HG02588 (cell line): ENCODE data around the gene HPSE2.
A peak's percentile ranks its signal among the peaks of the same experiment; 100 is the strongest.

ENCODE experiments used
- ATAC-seq: cut with Tn5 transposase; IDR thresholded peaks from one replicate; pipeline ENCODE4 v1.9.1; 2021; ENCODE audit warnings: mild to moderate bottlenecking, moderate library complexity; ENCODE audit not compliant: unreplicated experiment

The HPSE2 gene

GRCh38 chr10:98446151-98446660 is 789.4 kb downstream of the HPSE2 start:
- peak; percentile 21 for ATAC-seq

DNA sequence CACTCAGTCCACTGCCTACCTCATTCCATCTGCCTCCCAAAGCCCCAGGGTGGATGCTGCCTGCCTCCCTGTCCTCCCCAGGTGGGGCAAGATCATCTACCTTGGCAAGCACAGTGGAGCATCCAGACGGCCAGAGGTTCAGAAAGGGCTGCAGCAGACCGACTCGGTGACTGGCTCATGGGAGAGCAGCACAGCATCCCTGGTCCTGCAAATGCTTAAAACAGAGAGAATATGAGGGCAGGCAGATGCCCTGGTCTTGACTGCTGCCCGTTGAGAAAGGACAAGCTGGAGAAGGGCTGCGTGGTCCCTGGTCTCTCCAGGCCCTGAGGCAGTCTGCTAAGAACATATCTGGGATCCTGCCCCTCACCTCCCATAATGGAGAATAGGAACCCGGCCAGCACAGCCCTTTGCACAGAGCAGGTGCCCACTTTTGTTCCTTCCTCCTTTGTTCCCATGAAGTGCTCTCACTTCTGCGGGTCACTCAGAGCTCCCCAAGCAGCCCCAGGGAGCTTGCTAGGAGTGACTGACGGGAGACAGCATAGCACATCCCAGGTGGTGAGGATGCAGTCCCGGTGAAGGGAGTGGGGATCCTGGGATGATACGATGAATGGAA is 790.3 kb downstream of the HPSE2 start:
- ATAC-seq, result no peak

- peak; percentile 27 for ATAC-seq
These were observed 791.2 kb downstream of the HPSE2 start for GRCh38 chr10:98444314-98445006.

DNA sequence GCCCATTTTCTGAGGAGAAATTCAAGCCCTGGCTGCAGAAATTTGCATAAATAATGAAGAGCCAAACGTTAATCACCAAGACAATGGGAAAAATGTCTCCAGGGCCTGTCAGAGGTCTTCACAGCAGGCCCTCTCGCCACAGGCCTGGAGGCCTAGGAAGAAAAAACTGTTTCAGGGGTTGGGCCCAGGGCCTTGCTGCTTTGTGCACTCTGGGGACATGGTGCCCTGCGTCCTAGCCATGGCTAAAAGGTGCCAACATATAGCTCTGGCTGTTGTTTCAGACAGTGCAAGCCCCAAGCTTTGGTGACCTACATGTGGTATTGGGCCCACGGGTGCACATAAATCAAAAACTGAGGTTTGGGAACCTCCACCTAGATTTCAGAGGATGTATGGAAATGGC is 796.9 kb downstream of the HPSE2 start:
- ATAC-seq, result no peak

- no peak for ATAC-seq
These were observed 798.9 kb downstream of the HPSE2 start for GRCh38 chr10:98436704-98437103.

- ATAC-seq, result no peak
These were observed 800.5 kb downstream of the HPSE2 start for GRCh38 chr10:98435178-98435577.

DNA sequence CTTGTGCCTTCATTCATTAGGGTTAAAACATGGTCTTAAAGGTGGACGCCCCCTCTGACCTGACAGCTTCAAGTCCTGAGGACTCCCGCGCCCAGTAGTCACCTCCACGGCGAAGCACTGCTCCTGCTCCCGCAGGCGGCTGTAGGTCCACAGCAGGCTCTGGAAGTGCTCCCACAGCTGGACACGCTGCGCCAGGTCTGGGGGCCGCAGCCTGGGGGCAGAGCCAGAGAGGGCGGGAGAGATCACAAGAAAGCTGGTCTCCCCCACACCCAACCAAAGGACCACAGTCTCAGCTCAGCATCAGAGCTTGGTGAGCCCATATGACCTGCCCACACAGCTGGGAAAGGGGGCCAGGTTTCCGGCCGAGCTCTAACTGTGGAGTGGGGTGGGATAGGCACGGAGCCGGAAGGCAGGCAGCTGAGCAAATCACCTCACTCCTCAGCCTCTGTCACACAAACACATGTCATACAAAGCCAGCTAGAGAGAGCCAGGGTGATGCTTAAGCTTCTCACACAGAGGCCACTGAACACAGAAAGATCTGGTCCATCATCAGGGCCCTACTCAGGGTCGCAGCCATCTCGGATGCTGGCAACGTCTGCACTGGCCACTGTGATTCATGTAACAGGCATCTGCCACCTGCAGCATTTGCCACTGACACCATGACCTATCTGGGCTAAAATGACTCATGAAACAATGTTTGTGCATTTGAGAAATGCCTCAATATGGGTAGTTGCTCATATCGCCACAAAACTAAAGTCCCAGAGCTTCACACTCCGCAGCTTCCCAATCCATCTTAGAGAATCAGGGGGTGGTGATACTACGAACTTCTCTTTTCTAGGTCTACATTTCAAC is 801.5 kb downstream of the HPSE2 start:
- ATAC-seq, result no peak

DNA sequence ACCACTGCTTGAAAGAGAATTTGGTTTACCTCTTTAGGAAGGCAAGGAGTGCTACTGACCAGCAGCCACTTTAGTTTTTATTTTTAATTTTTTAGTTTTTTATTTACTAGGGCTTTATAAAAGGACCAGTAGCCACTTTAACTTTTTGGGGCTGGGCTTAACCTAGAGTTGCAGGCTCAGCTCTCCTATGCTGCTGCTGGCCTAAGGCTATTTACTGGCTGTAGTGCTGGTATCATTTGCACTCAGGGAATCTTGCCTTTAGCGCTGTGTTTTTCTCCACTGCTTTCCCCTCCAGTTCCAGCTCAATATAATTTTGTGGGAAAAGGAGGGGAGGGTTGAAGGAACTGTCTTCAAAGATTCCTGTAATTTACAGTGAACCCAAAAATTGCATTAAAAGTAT is 802.3 kb downstream of the HPSE2 start:
- ATAC-seq, result no peak

DNA sequence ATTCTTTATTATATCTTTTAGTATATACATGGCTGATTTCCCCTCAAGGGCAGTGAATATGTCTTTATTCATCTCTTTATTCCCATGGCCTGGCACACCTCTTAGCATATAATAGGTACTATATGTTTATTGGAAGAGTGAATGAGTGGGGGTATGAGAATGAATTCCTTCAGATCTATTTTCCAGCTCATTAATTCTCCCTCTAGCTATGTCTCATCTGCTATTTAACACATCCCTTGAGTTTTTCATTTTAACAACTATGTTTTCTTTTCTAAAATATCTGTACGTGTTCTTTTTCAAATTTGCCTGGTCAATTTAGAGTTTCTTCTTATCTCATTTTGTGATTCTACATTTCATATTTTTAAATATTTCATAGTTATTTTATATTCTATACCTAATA is 803.3 kb downstream of the HPSE2 start:
- ATAC-seq, result no peak

- ATAC-seq, result no peak
These were observed 804.6 kb downstream of the HPSE2 start for GRCh38 chr10:98431016-98431415.

DNA sequence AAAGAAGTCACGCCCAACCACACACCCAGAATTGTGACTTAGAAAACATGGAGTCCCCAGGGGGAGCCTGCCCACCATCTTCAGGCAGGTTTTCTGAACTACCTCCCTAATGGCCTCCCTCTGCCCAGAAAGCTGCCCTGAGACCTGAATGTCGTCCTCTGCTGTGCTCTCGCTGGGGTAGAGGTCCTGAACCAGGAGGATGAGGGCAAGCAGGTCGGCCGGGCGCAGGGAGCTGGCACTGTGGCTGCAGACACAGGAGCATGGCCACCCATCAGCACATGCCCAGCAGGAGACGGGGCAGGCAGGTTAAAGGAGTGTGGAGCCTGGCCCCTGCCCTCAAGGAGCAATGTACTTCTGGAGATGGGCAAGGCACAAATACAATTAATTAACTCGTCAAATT is 805.2 kb downstream of the HPSE2 start:
- ATAC-seq, result no peak

DNA sequence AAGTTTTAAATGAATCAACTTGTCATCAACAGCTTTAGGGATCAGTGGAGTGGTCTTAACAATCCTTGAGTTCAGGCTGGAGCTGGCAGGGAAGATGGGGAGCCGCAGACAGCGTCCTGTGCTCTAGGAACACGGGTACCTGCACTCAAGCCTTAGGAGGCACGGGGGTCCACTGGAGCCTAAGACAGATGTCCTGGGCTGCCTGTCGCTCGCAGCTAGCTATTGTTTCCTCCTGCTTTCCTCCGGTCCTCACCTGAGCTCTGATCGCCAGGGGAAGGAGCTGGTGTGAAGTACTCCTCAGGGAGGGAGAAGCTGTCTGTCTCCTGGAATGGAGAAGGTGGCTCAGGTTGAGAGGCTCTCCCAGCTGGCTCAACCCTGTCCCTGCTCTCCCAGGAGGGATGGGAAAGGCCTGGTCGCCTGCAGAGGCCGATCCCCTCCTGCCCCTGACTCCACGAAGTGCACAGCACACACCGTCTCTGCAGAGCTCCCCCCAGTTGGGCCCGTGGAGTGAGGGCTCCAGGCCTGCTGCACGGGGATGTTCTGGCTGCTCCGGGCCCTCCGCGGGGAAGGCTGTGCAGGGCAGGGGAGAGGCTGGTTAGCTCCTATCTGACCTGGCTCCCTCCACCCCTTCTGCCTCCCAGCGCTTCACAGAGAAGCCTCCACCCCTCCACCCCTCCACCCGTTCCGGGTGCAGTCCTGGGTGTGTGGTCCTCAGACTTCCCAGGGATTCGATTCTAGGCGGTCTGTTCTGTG is 806.2 kb downstream of the HPSE2 start:
- no peak for ATAC-seq

DNA sequence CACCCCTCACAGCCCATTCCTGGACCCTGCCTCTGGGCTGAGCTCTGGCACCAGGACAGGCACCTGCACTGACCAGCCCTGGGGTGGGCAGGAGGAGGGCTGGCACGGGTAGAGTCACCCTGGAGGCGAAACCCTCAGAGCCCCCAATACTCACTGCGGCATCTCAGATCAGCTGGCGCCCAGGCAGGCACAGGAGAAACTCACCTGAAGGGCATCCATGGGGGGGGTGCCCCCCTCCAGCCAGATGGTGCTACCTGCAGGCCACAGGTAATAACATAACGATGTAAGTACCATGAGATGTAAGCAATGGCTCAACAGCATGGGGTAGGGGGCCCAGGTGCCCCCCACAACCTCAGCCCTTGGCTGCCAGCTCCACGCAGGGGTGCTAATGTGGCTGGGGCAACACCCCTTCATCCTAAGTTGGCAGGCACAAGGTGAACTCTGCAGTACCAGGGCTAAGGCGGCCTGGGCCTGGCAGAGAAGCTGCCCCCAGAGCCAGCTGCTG is 808.6 kb downstream of the HPSE2 start:
- no peak for ATAC-seq

- ATAC-seq, result peak; percentile 53
These were observed 809.9 kb downstream of the HPSE2 start for GRCh38 chr10:98425511-98426352.

- ATAC-seq, result no peak
These were observed 811.1 kb downstream of the HPSE2 start for GRCh38 chr10:98424295-98425254.

DNA sequence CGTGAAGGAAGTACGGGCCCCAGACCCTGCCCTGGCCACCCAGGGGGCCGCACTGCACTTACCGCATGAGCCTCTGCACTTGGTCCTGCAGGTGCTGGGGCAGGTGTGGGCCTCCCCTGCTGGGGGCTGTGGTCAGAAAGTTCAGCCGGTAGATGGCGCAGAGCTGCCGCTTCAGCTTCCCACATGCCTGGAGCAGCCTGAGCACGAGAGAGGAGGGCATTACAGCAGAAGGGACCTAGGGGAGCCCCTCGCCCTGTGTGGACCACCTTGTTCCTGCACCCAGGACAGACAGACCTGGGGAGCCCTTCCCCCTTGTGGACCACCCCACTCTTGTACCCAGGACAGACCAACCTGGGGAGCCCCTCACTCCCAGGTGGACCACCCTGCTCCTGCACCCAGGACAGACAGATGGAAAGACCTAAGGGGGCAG is 811.9 kb downstream of the HPSE2 start:
- no peak for ATAC-seq

GRCh38 chr10:98422182-98422581 is 813.5 kb downstream of the HPSE2 start:
- ATAC-seq, result no peak

GRCh38 chr10:98420786-98421185 is 814.9 kb downstream of the HPSE2 start:
- ATAC-seq, result no peak
